GM15510 (cell line): ENCODE measurements around the gene SH3RF3.

Experiments
- POLR2A ChIP-seq: IDR thresholded peaks from 3 replicates; pipeline ENCODE4 v1.6.1; 2011; ENCODE audit warnings: borderline replicate concordance; ENCODE audit not compliant: insufficient read length; ENCODE audit errors: extremely low read depth

The SH3RF3 gene

GRCh38 chr2:109231996-109232705, 103.1 kb downstream of the SH3RF3 start:
- TF ChIP-seq POLR2A: no peak

DNA sequence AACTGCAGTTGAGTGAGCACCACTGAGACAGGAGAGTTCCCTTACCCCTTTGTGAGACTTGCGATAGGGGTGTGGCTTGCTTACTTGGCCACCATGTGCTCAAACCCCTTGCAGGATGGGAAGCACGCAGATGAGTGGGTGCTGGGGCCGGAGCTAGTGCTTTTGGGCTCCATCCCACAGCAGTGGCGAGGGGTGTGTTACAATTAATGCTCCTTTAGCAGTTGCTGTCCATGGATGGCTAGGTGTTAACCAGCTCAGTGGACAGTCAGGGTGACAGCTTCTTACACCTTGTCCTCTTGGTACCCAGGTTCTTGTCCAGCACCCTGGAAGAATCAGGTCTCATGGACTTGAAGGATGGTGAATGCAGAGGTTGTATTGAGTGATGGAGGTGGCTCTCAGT, 103.9 kb downstream of the SH3RF3 start:
- TF ChIP-seq POLR2A: no peak

DNA sequence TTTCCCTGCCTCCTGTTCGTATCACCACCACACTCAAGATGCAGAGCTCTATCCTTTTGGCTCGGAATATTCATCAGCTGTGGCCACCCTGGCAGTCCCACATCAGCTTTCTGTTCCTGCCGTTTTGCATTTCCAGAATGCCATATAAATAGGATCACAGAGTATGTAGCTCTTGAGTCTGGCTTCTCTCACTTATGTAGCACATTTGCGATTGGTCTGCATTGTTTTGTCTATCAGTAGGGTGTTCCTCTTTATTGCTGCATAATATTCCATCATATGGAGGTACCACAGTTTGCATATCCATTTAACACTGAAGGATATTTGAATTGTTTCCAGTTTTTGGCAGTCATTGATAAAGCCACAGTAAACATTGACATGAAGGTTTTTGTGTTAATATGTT, 104.6 kb downstream of the SH3RF3 start:
- TF ChIP-seq POLR2A: no peak

GRCh38 chr2:109234355-109234754, 105.3 kb downstream of the SH3RF3 start:
- no peak for TF ChIP-seq POLR2A

GRCh38 chr2:109236147-109236546, 107.1 kb downstream of the SH3RF3 start:
- no peak for TF ChIP-seq POLR2A

DNA sequence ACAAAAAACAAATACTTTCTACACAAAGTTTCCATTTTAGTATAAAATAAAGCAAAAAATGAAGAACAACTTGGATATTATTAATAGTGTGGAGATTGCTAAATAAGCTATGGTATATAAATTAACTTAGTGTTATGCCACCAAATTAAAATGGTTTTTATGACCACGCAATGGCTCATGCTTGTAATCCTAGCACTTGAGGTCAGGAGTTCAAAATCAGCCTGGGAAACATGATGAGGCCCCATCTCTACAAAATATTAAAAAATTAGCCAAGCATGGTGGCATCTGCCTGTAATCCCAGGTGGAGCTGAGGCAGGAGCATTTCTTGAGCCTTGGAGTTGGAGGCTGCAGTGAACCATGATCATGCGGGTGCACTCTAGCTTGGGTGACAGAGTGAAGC, 108.8 kb downstream of the SH3RF3 start:
- TF ChIP-seq POLR2A: no peak

DNA sequence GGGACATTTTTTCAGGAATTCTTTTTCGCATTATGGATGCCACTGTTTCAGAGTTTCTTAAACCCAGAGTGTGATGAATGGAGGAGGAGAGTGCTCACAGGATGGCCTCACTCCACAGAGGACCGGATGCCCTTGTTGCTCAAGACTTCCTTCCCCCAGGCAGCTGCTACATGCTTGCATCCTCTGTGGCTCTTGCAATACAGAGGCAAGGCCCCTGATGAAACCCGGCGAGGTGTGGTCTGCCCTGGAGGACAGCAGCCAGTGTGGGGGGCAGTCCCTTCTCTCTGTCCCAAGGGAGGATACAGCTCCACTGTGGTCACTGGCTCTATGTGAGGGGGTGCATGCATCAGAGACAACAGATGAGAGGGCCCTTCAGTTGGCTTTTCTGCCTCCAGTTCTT, 109.6 kb downstream of the SH3RF3 start:
- TF ChIP-seq POLR2A: no peak

DNA sequence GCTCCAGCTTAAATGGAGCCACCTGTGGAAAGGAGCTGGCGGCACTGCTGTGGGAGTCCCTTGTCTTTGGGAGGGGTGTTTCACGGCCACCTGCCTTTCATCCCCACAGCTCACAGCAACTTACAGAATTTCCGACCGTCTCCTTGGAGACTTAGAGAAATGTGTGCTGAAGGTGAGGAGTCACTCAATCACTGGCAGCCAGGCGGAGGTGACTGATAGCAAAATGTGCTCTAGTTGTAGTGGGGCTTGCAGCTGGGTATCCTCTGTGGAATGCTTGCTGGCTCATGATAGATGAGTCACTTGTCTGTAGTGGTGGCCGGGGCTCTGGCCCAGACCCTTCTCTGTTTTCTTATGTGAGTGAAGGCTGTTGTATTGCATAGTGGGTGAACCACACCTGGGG, 110.7 kb downstream of the SH3RF3 start:
- no peak for TF ChIP-seq POLR2A

GRCh38 chr2:109242210-109242653, 113.2 kb downstream of the SH3RF3 start:
- no peak for TF ChIP-seq POLR2A

- no peak for TF ChIP-seq POLR2A
Measured at GRCh38 chr2:109242654-109243331, 113.8 kb downstream of the SH3RF3 start.

DNA sequence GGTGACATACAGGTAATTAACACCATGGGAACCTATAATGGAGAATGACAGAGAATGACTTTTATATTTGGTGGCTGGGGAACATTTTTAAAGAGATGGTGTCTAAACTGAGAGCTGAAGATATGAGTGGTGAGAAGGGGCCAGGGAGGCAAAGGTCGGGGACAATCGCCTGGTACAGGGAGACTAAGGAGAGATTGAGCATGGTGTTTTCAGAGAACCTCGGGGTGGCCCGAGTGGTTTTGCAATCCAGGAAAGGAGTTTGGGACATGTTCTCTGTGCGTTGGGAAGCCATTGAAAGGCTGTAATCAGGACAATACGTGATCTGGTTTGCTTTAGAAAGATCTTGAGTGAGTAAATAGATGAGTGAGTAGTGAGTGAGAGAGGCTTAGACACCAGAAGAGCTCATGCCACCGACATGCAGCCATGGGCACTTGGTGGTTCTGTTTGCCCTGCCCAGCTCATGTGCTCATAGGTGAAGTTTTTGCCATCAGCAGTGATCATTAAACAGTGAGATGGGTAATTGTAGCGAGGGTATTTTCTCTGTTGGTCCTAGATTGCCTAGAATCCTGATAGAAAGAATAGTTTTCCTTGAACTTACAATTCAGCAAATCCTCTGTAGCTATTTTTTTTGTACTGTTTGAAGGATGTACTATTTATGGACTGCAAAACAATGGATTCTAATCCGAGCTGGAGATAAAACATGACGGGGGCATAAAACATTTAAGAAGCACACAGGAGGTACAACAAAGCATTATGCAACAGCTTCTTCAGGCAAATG, 114.7 kb downstream of the SH3RF3 start:
- no peak for TF ChIP-seq POLR2A

DNA sequence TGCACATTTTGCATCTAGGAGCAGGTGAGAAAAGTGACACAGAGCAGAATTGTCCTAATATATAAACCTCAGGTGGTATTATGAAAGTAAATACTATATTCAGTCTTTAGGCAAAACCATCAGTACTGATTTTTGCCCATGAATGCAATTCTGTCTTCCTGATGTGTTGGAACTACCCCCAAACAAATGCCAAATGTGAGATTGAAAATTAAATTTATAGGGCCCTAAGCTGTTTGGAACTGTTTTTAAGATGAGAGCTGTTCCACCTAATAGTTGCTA, 115.2 kb downstream of the SH3RF3 start:
- no peak for TF ChIP-seq POLR2A

GRCh38 chr2:109244750-109245382, 115.9 kb downstream of the SH3RF3 start:
- TF ChIP-seq POLR2A: no peak

- no peak for TF ChIP-seq POLR2A
Measured at GRCh38 chr2:109246176-109246575, 117.2 kb downstream of the SH3RF3 start.

DNA sequence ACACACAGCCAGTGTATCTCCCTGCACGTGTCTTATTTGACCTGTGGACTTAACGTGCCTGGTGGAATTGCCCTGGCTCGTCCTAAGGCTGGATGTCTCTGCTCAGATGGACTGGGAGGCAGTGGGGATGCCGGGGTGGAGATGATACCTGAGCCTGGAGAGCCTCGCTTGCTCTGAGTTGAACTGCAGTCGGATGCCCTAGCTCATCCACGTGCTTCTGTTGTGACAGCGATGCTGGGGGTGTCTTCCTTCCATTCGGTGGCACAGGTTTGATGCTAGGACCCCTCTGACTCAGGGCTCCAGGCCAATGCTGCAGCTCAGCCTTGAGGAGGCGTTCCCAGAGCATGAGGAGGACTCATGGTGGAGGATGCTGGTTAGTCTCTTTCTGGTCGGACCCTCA, 117.6 kb downstream of the SH3RF3 start:
- TF ChIP-seq POLR2A: no peak

GRCh38 chr2:109247340-109247739, 118.3 kb downstream of the SH3RF3 start:
- TF ChIP-seq POLR2A: no peak

GRCh38 chr2:109247812-109248211, 118.8 kb downstream of the SH3RF3 start:
- TF ChIP-seq POLR2A: no peak
